HUES64 (cell line): ENCODE results near the gene P2RX6.
"Not testable (repeated sequence)": the region's sequence is repeated elsewhere in the genome, so short reads cannot be mapped to it uniquely, and the experiment has no call there.

Experiments used
- H3K27ac ChIP-seq: 2 replicates; pipeline ENCODE4 v1.7.0; 2013; ENCODE audit warnings: low read depth, low read length, inconsistent platforms
- H3K27me3 ChIP-seq: 2 replicates; pipeline ENCODE4 v1.6.1; 2013; ENCODE audit warnings: mild to moderate bottlenecking, low read length; ENCODE audit not compliant: insufficient read depth
- H3K36me3 ChIP-seq: 2 replicates; pipeline ENCODE4 v1.6.1; 2013; ENCODE audit warnings: mild to moderate bottlenecking, low read length; ENCODE audit not compliant: insufficient read depth
- H3K4me1 ChIP-seq: 2 replicates; pipeline ENCODE4 v1.6.1; 2013; ENCODE audit warnings: mild to moderate bottlenecking, low read length, moderate library complexity; ENCODE audit not compliant: insufficient read depth
- H3K4me3 ChIP-seq: 2 replicates; pipeline ENCODE4 v1.5.1; 2013; ENCODE audit warnings: mild to moderate bottlenecking, low read length, moderate library complexity
- H3K9ac ChIP-seq: 2 replicates; pipeline ENCODE4 v1.6.1; 2013; ENCODE audit warnings: mild to moderate bottlenecking, low read depth, low read length
- H3K9me3 ChIP-seq: 2 replicates; pipeline ENCODE4 v1.6.1; 2013; ENCODE audit warnings: low read depth, low read length; ENCODE audit not compliant: insufficient read depth
- WGBS: fragments of 150-250, 120-280 bp; methylation state at CpG from one replicate; pipeline ENCODE4 v1.1.7; 2013; ENCODE audit warnings: missing lambda C conversion rate; 5-methylcytosine and 5-hydroxymethylcytosine counted together

P2RX6 gene

DNA sequence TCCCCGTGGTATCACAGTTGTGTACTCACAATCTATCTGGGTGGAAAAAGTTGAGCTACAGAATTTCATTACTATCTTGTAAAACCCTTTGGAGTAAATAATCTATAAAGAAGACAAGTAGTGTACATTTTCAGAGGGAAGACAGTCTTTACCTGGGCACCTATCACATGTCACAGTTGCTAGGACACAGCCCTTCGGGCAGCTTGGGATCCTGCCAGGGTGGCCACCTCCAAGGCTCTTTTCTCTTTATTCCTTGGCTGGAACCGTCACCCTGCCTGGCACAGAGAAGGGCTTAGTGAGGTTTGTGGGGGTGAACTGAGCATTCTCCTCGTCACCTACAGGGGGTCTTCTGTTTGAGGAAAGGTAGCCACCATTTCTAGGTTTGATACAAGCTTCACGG is 54.4 kb downstream of the P2RX6 start:
- no peaks in the 10 kb centered on the region for H3K36me3 ChIP-seq
- no peaks in the 10 kb centered on the region for H3K27me3 ChIP-seq
- H3K4me3 ChIP-seq, result no peak overlapping the region
- no peaks in the 10 kb centered on the region for H3K4me1 ChIP-seq
- no peak overlapping the region for H3K9ac ChIP-seq
- H3K9me3 ChIP-seq, result no peaks in the 10 kb centered on the region
- WGBS, result 86% methylated on average over 4 of the region's 5 CpGs
- no peak overlapping the region for H3K27ac ChIP-seq

DNA sequence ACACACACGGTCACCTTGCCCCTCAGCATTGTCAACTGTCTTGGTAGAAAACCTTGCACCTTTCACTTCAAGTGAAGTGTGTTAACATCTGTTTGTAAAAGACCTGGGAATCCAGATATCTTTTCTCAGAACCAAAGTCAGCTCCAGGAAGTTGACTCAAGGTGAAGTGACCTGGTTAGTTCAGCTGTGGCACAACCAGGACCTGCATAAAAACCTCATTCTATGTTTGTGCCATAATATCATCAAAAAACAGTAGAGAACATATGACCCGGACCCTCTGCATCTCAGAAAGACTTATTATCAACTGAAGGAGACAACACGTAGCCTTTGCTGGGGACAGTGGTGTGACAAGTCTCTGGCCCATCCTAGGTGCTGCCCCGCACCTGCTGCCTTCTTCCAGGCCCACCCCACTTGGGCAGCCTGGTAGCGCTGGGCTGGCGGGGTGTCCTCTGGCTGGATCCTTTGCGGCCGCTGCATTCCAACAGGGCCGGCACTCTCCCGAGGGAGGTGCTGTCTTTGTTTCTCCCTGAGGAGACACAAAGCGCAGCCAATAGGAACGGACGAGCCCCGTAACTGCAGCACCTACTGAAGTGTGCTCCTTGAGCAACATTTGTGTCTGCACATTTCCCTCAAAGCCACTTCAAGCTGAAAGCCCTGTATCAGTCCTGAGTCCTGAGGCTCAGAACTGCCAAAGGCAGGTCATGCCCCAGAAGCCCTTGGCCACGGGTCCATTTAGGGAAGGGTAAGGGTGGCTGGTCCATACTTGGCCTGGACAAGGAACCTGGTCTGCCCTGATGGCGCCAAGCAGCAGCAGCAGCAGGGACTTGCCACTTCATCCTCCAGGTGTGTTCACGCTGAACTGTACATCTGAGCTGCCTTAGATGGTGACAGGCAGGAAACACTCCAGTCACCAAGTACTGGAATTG is 56.0 kb downstream of the P2RX6 start:
- Histone ChIP-seq H3K4me1 (no peaks in the 10 kb centered on the region), H3K4me3 (no peak overlapping the region), H3K36me3 (no peaks in the 10 kb centered on the region), H3K27ac (no peak overlapping the region), H3K27me3 (no peaks in the 10 kb centered on the region), H3K9me3 (no peaks in the 10 kb centered on the region), H3K9ac (no peak overlapping the region)
- 94% methylated on average over 17 of the region's 17 CpGs for WGBS

DNA sequence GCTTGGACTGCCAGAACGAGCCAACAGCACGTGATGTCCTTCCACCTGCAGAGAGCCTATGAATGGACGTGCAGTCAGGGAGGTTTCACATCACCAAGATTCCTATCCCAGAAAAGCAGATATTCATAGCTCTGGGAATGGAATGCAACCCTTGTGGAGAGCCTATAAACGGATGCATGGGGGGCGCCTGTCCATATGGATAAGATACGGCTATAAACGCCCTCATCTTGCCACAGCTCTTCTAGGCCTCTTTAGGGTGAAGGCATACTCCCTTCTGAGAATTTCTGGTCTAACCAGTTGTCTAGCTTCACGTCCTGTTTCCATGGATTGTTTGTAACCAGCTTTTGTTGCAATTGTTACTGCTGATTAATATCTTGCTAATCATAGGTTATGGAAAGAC is 56.8 kb downstream of the P2RX6 start:
- H3K9me3 ChIP-seq, H3K27ac ChIP-seq, H3K27me3 ChIP-seq, H3K36me3 ChIP-seq, H3K9ac ChIP-seq, H3K4me3 ChIP-seq, H3K4me1 ChIP-seq: not testable (repeated sequence)
- 85% methylated on average over 8 of the region's 8 CpGs for WGBS

GRCh38 chr22:21073023-21073422 is 58.1 kb downstream of the P2RX6 start:
- Histone ChIP-seq H3K4me3 (no peak overlapping the region), H3K9ac (no peak overlapping the region), H3K9me3 (no peaks in the 10 kb centered on the region), H3K27ac (no peak overlapping the region), H3K27me3 (no peaks in the 10 kb centered on the region), H3K4me1 (no peaks in the 10 kb centered on the region), H3K36me3 (no peaks in the 10 kb centered on the region)
- 91% methylated on average over 3 of the region's 3 CpGs for WGBS

- WGBS, result 94% methylated on average over 5 of the region's 5 CpGs
- no peaks in the 10 kb centered on the region for H3K27me3 ChIP-seq
- no peak overlapping the region for H3K27ac ChIP-seq
- no peaks in the 10 kb centered on the region for H3K36me3 ChIP-seq
- no peaks in the 10 kb centered on the region for H3K9me3 ChIP-seq
- H3K4me1 ChIP-seq, result no peaks in the 10 kb centered on the region
- no peak overlapping the region for H3K9ac ChIP-seq
- no peak overlapping the region for H3K4me3 ChIP-seq
These were observed 58.5 kb downstream of the P2RX6 start for GRCh38 chr22:21073482-21073881.

DNA sequence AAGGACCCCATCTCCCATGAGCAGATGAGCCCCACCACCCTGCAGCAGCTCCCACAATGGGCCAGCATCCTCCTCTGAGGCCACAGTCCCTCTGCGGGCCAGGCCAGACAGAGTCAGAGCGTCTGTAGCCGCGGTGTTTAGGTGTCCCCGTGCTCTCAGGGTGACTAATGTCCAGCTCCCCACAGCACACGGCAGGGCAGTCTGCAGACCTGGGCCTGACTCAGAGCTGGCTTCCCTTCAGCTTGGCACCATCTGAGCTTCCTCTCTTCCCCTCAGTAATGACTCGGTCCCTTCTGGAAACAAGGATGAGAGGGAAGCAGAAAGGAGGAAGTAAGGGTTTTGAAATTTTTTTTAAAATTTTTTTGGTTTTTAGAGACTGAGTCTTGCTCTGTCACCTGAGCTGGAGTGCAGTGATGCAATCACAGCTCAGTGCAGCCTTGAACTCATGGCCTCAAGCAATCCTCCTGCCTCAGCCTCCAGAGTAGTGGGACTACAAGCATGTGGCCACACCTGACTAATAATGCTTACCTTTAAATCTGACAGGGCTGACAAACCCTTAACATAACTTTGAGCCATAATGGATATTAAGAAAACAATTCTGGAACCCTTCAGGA is 59.2 kb downstream of the P2RX6 start:
- H3K9ac ChIP-seq, result no peak overlapping the region
- H3K36me3 ChIP-seq, result no peaks in the 10 kb centered on the region
- H3K4me3 ChIP-seq, result no peak overlapping the region
- no peak overlapping the region for H3K27ac ChIP-seq
- H3K4me1 ChIP-seq, result no peaks in the 10 kb centered on the region
- WGBS, result 77% methylated on average over 7 of the region's 7 CpGs
- no peaks in the 10 kb centered on the region for H3K27me3 ChIP-seq
- H3K9me3 ChIP-seq, result no peaks in the 10 kb centered on the region

DNA sequence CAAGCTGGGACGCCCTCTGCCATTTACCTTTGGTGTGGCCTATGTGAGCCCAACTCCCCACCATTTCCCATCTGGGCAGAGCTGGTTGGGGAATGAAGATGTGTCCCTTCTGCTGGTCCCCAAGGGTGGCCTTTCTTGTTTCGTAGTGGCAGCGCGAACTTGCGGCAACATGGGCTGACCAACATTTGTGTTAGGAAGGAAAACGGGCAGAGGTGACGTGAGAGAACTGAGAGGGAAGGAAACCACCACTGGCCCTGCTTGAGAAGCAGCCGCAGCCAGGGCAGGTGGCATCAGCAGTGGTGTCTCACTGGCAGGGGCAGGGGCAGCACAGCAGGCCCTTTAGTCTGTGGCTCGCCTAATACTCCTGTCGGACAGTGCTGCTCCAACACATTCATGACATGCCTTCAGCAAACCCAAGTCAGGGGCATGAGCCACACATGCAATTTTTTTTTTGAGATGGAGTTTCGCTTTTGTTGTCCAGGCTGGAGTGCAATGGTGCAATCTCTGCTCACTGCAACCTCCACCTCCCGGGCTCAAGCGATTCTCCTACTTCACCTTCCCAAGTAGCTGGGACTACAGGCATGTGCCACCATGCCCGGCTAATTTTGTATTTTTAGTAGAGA is 60.7 kb downstream of the P2RX6 start:
- 94% methylated on average over 14 of the region's 14 CpGs for WGBS
- no peaks in the 10 kb centered on the region for H3K36me3 ChIP-seq

GRCh38 chr22:21076912-21077625 is 62.1 kb downstream of the P2RX6 start:
- Histone ChIP-seq H3K36me3 (no peaks in the 10 kb centered on the region), H3K27me3 (no peaks in the 10 kb centered on the region), H3K4me1 (no peaks in the 10 kb centered on the region), H3K9me3 (no peaks in the 10 kb centered on the region), H3K9ac (no peak overlapping the region), H3K27ac (no peak overlapping the region), H3K4me3 (no peak overlapping the region)
- 93% methylated on average over 21 of the region's 21 CpGs for WGBS

More for the DNA sequence above, 60.7 kb downstream of the P2RX6 start:
- Histone ChIP-seq H3K27ac (no peak overlapping the region), H3K4me1 (no peaks in the 10 kb centered on the region), H3K9ac (no peak overlapping the region), H3K27me3 (no peaks in the 10 kb centered on the region), H3K9me3 (no peaks in the 10 kb centered on the region), H3K4me3 (no peak overlapping the region)
